ENCODE measurements around the gene FFAR1.
"Not testable (repeated sequence)": the region's sequence is repeated elsewhere in the genome, so short reads cannot be mapped to it uniquely, and the experiment has no call there.

DNA sequence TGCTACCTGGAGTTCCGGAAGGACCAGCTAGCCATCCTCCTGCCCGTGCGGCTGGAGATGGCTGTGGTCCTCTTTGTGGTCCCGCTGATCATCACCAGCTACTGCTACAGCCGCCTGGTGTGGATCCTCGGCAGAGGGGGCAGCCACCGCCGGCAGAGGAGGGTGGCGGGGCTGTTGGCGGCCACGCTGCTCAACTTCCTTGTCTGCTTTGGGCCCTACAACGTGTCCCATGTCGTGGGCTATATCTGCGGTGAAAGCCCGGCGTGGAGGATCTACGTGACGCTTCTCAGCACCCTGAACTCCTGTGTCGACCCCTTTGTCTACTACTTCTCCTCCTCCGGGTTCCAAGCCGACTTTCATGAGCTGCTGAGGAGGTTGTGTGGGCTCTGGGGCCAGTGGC lies 11.7 kb downstream of the FFAR1 start:
- TF ChIP-seq, protein P1, sequence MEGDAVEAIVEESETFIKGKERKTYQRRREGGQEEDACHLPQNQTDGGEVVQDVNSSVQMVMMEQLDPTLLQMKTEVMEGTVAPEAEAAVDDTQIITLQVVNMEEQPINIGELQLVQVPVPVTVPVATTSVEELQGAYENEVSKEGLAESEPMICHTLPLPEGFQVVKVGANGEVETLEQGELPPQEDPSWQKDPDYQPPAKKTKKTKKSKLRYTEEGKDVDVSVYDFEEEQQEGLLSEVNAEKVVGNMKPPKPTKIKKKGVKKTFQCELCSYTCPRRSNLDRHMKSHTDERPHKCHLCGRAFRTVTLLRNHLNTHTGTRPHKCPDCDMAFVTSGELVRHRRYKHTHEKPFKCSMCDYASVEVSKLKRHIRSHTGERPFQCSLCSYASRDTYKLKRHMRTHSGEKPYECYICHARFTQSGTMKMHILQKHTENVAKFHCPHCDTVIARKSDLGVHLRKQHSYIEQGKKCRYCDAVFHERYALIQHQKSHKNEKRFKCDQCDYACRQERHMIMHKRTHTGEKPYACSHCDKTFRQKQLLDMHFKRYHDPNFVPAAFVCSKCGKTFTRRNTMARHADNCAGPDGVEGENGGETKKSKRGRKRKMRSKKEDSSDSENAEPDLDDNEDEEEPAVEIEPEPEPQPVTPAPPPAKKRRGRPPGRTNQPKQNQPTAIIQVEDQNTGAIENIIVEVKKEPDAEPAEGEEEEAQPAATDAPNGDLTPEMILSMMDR (IDR thresholded peaks at IDR 0.05) = not testable (repeated sequence)
- TF ChIP-seq EP300 (IDR thresholded peaks at IDR 0.05; ENCODE audit: borderline replicate concordance in 1 of 2, low read depth in 1 of 2, low read length in 1 of 2); JUND (IDR thresholded peaks at IDR 0.05); NRF1 (IDR thresholded peaks at IDR 0.05; ENCODE audit: low read depth, low read length); RXRA (IDR thresholded peaks at IDR 0.05; ENCODE audit: borderline replicate concordance, low read depth); YY1 (IDR thresholded peaks at IDR 0.05; ENCODE audit: low read depth); TCF12 (IDR thresholded peaks at IDR 0.05); CHD2 (IDR thresholded peaks at IDR 0.05; ENCODE audit: low read length, partially characterized antibody); TAF1 (IDR thresholded peaks at IDR 0.05; ENCODE audit: borderline replicate concordance, low read depth, low read length); TEAD4 (IDR thresholded peaks at IDR 0.05; ENCODE audit: borderline replicate concordance, insufficient read depth): not testable (repeated sequence)
- TF ChIP-seq, protein P2, sequence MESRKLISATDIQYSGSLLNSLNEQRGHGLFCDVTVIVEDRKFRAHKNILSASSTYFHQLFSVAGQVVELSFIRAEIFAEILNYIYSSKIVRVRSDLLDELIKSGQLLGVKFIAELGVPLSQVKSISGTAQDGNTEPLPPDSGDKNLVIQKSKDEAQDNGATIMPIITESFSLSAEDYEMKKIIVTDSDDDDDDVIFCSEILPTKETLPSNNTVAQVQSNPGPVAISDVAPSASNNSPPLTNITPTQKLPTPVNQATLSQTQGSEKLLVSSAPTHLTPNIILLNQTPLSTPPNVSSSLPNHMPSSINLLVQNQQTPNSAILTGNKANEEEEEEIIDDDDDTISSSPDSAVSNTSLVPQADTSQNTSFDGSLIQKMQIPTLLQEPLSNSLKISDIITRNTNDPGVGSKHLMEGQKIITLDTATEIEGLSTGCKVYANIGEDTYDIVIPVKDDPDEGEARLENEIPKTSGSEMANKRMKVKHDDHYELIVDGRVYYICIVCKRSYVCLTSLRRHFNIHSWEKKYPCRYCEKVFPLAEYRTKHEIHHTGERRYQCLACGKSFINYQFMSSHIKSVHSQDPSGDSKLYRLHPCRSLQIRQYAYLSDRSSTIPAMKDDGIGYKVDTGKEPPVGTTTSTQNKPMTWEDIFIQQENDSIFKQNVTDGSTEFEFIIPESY (IDR thresholded peaks at IDR 0.05; ENCODE audit: borderline replicate concordance, low read depth) = not testable (repeated sequence)
- TF ChIP-seq, protein P3, sequence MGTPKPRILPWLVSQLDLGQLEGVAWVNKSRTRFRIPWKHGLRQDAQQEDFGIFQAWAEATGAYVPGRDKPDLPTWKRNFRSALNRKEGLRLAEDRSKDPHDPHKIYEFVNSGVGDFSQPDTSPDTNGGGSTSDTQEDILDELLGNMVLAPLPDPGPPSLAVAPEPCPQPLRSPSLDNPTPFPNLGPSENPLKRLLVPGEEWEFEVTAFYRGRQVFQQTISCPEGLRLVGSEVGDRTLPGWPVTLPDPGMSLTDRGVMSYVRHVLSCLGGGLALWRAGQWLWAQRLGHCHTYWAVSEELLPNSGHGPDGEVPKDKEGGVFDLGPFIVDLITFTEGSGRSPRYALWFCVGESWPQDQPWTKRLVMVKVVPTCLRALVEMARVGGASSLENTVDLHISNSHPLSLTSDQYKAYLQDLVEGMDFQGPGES (IDR thresholded peaks at IDR 0.05; ENCODE audit: low read depth, low read length) = not testable (repeated sequence)
- TF ChIP-seq, protein P4, sequence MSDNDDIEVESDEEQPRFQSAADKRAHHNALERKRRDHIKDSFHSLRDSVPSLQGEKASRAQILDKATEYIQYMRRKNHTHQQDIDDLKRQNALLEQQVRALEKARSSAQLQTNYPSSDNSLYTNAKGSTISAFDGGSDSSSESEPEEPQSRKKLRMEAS (IDR thresholded peaks at IDR 0.05; ENCODE audit: low read depth) = not testable (repeated sequence)
- TF ChIP-seq, protein P5, sequence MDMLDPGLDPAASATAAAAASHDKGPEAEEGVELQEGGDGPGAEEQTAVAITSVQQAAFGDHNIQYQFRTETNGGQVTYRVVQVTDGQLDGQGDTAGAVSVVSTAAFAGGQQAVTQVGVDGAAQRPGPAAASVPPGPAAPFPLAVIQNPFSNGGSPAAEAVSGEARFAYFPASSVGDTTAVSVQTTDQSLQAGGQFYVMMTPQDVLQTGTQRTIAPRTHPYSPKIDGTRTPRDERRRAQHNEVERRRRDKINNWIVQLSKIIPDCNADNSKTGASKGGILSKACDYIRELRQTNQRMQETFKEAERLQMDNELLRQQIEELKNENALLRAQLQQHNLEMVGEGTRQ (IDR thresholded peaks at IDR 0.05; ENCODE audit: borderline replicate concordance, low read depth, low read length) = not testable (repeated sequence)

All from SK-N-SH (cell line).